ENCODE results near the gene USP40. TPM values are rescaled to one million over a fixed set of nuclear protein-coding genes. Genes with fewer than 3 reads are reported as not detected.

Gene USP40
- total and polyA plus RNA-seq, 4 experiments from 2014 or later: 4.4 to 21.6 (median 11.7) TPM

- Histone ChIP-seq H3K27ac (ENCODE audit: low read depth, low read length) (no peak overlapping the region), H3K4me1 (ENCODE audit: insufficient read depth, low read length) (no peaks in the 10 kb centered on the region), H3K27me3 (ENCODE audit: insufficient read depth, low read length) (no peaks in the 10 kb centered on the region), H3K4me3 (ENCODE audit: low read length in 2 of 2) (no peak overlapping the region), H3K36me3 (ENCODE audit: insufficient read depth, low read length) (no peaks in the 10 kb centered on the region), H3K9me3 (ENCODE audit: control insufficient read depth in 1 of 2, low read length in 2 of 2) (no peaks in the 10 kb centered on the region)
- CTCF ChIA-PET (ENCODE audit: partially characterized antibody): no interaction called here
- intact Hi-C loops (cut with micrococcal nuclease): no loop called here
- DNase-seq: no peak
- no peak overlapping the region for H3K4me3 Mint-ChIP-seq
- H3K36me3 Mint-ChIP-seq: peaks cover 44 to 54% of the 10 kb centered on the region in 2 donors
- peaks cover 0 to 3% (median 0%) of the 10 kb centered on the region in 4 donors for H3K4me1 Mint-ChIP-seq
- H3K27me3 Mint-ChIP-seq: no peaks in the 10 kb centered on the region
- POLR2A ChIA-PET (ENCODE audit: partially characterized antibody): no interaction called here
- H3K27ac Mint-ChIP-seq: no peak overlapping the region
- H3K9me3 Mint-ChIP-seq: peaks cover 0 to 1% (median 0%) of the 10 kb centered on the region in 8 donors
Observed at GRCh38 chr2:233495503-233496496, 70.8 kb downstream of the USP40 start.

DNA sequence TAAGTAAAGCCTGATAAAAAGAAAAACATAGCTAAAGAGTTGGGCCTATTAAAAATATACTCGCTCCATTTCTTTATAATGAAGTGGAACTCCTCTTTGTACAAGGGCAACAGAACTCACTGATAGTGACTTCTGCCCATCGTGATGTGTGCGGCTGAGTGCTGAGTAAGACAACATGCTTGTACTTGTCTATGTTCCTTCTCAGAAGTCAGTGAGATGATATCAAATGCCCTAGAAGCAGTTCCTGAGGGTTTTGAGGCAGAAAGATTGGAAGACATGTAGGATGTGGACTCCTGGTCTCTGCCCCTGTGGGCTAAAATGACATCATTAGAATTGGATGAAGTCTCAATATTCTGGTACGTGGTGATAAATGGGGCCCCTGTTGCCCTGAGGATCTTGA, 73.8 kb downstream of the USP40 start:
- Mint-ChIP-seq H3K9me3 (peaks cover 0 to 1% (median 0%) of the 10 kb centered on the region in 8 donors), H3K4me3 (no peak overlapping the region), H3K27me3 (no peaks in the 10 kb centered on the region), H3K4me1 (peaks cover 0 to 3% (median 0%) of the 10 kb centered on the region in 4 donors), H3K27ac (no peak overlapping the region), H3K36me3 (peaks cover 37 to 57% of the 10 kb centered on the region in 2 donors)
- H3K27me3 ChIP-seq (ENCODE audit: insufficient read depth, low read length): no peaks in the 10 kb centered on the region
- ChIA-PET CTCF (ENCODE audit: partially characterized antibody) (no interaction called here), POLR2A (ENCODE audit: partially characterized antibody) (no interaction called here)
- no peaks in the 10 kb centered on the region for H3K36me3 ChIP-seq (ENCODE audit: insufficient read depth, low read length)
- no peaks in the 10 kb centered on the region for H3K4me1 ChIP-seq (ENCODE audit: insufficient read depth, low read length)
- no peak for DNase-seq
- no peak overlapping the region for H3K4me3 ChIP-seq (ENCODE audit: low read length in 2 of 2)
- intact Hi-C loops (cut with micrococcal nuclease): no loop called here
- no peak overlapping the region for H3K27ac ChIP-seq (ENCODE audit: low read depth, low read length)
- no peaks in the 10 kb centered on the region for H3K9me3 ChIP-seq (ENCODE audit: control insufficient read depth in 1 of 2, low read length in 2 of 2)

- Histone ChIP-seq H3K4me1 (ENCODE audit: insufficient read depth, low read length) (no peaks in the 10 kb centered on the region), H3K27ac (ENCODE audit: low read depth, low read length) (no peak overlapping the region), H3K36me3 (ENCODE audit: insufficient read depth, low read length) (no peaks in the 10 kb centered on the region), H3K4me3 (ENCODE audit: low read length in 2 of 2) (no peak overlapping the region), H3K9me3 (ENCODE audit: control insufficient read depth in 1 of 2, low read length in 2 of 2) (no peaks in the 10 kb centered on the region), H3K27me3 (ENCODE audit: insufficient read depth, low read length) (no peaks in the 10 kb centered on the region)
- H3K36me3 Mint-ChIP-seq: peaks cover 33 to 54% of the 10 kb centered on the region in 2 donors
- no peak for DNase-seq
- intact Hi-C loops (cut with micrococcal nuclease): no loop called here
- H3K27me3 Mint-ChIP-seq: no peaks in the 10 kb centered on the region
- POLR2A ChIA-PET (ENCODE audit: partially characterized antibody): no interaction called here
- H3K4me3 Mint-ChIP-seq: no peak overlapping the region
- H3K27ac Mint-ChIP-seq: no peak overlapping the region
- peaks cover 0 to under 1% (median 0%) of the 10 kb centered on the region in 4 donors for H3K4me1 Mint-ChIP-seq
- CTCF ChIA-PET (ENCODE audit: partially characterized antibody): no interaction called here
- H3K9me3 Mint-ChIP-seq: peaks cover 0 to under 1% (median 0%) of the 10 kb centered on the region in 8 donors
Observed at GRCh38 chr2:233492078-233492477, 74.5 kb downstream of the USP40 start.

- Histone ChIP-seq H3K27ac (ENCODE audit: low read depth, low read length) (no peak overlapping the region), H3K4me3 (ENCODE audit: low read length in 2 of 2) (no peak overlapping the region), H3K27me3 (ENCODE audit: insufficient read depth, low read length) (no peaks in the 10 kb centered on the region), H3K4me1 (ENCODE audit: insufficient read depth, low read length) (no peaks in the 10 kb centered on the region), H3K9me3 (ENCODE audit: control insufficient read depth in 1 of 2, low read length in 2 of 2) (no peaks in the 10 kb centered on the region), H3K36me3 (ENCODE audit: insufficient read depth, low read length) (no peaks in the 10 kb centered on the region)
- Mint-ChIP-seq H3K4me3 (no peak overlapping the region), H3K27me3 (no peaks in the 10 kb centered on the region), H3K4me1 (no peaks in the 10 kb centered on the region), H3K9me3 (no peaks in the 10 kb centered on the region), H3K36me3 (peaks cover 27 to 57% of the 10 kb centered on the region in 2 donors), H3K27ac (peak overlapping the region in 1 of 7 donors; percentile 65)
- intact Hi-C loops (cut with micrococcal nuclease): no loop called here
- no peak for DNase-seq
- ChIA-PET CTCF (ENCODE audit: partially characterized antibody) (no interaction called here), POLR2A (ENCODE audit: partially characterized antibody) (no interaction called here)
Observed at GRCh38 chr2:233491326-233491725, 75.3 kb downstream of the USP40 start.

DNA sequence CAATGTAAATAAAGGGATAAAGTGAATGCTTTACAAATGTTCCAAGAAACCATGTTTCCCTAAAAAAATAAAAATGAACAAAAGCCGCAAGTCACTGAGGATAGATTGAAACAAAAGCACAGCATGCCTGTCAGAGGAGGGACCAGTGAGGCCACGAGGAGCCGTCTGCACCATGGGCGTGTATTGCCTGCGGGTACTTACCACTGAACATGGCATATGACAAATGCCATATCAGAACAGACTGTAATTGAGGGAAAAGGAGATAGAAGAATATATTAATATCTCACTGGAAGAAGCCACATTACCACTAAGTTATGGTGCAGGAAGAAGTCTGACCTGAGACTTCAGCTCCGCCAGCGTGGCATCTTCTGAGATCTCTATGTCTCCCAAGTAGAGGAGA, 75.8 kb downstream of the USP40 start:
- intact Hi-C loops (cut with micrococcal nuclease): no loop called here
- Histone ChIP-seq H3K27me3 (ENCODE audit: insufficient read depth, low read length) (no peaks in the 10 kb centered on the region), H3K4me1 (ENCODE audit: insufficient read depth, low read length) (no peaks in the 10 kb centered on the region), H3K4me3 (ENCODE audit: low read length in 2 of 2) (no peak overlapping the region), H3K9me3 (ENCODE audit: control insufficient read depth in 1 of 2, low read length in 2 of 2) (no peaks in the 10 kb centered on the region), H3K36me3 (ENCODE audit: insufficient read depth, low read length) (no peaks in the 10 kb centered on the region), H3K27ac (ENCODE audit: low read depth, low read length) (no peak overlapping the region)
- ChIA-PET CTCF (ENCODE audit: partially characterized antibody) (no interaction called here), POLR2A (ENCODE audit: partially characterized antibody) (no interaction called here)
- H3K27me3 Mint-ChIP-seq: no peaks in the 10 kb centered on the region
- DNase-seq: no peak
- H3K36me3 Mint-ChIP-seq: peaks cover 26 to 59% of the 10 kb centered on the region in 2 donors
- no peak overlapping the region for H3K27ac Mint-ChIP-seq
- H3K4me3 Mint-ChIP-seq: no peak overlapping the region
- H3K4me1 Mint-ChIP-seq: no peaks in the 10 kb centered on the region
- no peaks in the 10 kb centered on the region for H3K9me3 Mint-ChIP-seq

DNA sequence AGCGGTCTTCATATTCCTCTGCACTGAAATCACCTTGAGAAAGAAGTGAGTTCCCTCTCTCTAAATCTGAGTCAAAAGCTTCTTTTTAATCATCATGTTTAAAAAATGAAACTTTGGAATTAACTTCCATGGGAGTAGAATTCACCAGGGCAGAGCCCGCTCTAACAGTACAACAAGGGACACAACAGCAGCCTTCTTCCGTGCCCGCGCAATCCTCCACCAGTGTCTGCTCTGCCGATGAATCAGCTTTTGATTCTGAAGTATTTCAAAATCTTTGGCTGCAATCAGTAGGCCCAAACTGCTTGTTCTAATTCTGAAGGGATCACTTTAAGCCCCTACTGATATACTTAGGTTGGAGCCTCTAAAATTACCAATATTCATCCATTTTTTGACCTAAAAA, 76.9 kb downstream of the USP40 start:
- no peaks in the 10 kb centered on the region for H3K4me1 ChIP-seq (ENCODE audit: insufficient read depth, low read length)
- Mint-ChIP-seq H3K27me3 (no peaks in the 10 kb centered on the region), H3K4me3 (no peak overlapping the region), H3K9me3 (no peaks in the 10 kb centered on the region), H3K4me1 (no peaks in the 10 kb centered on the region), H3K27ac (no peak overlapping the region), H3K36me3 (peaks cover 30 to 67% of the 10 kb centered on the region in 2 donors)
- intact Hi-C loops (cut with micrococcal nuclease): no loop called here
- H3K36me3 ChIP-seq (ENCODE audit: insufficient read depth, low read length): no peaks in the 10 kb centered on the region
- no peak for DNase-seq
- no peaks in the 10 kb centered on the region for H3K9me3 ChIP-seq (ENCODE audit: control insufficient read depth in 1 of 2, low read length in 2 of 2)
- no peak overlapping the region for H3K4me3 ChIP-seq (ENCODE audit: low read length in 2 of 2)
- H3K27ac ChIP-seq (ENCODE audit: low read depth, low read length): no peak overlapping the region
- H3K27me3 ChIP-seq (ENCODE audit: insufficient read depth, low read length): no peaks in the 10 kb centered on the region
- CTCF ChIA-PET (ENCODE audit: partially characterized antibody): no interaction called here
- POLR2A ChIA-PET (ENCODE audit: partially characterized antibody): interaction anchor here (0.5 kb wide), 1 partner anchor 1583 kb away, joined by 3 read pairs; no protein-coding TSS in a partner anchor

DNA sequence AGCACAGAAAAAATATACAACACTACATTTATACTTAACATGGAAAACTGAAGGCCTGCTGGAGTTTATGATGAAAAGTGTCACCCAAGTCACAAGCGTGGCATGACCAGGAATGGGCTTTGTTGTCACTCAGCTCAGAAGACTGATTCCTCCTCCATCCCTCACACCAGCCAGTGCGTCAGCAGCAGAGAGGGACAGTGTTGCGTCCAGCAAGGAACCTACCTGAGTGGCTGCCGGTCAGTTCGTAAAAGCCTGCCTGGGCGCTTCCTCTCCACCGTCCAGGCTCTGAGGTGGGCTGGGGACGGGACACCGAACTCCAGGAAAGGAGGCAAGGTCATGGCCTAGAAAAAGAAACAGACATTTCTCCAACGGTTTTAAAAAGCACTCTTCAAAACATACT, 77.4 kb downstream of the USP40 start:
- Histone ChIP-seq H3K36me3 (ENCODE audit: insufficient read depth, low read length) (no peaks in the 10 kb centered on the region), H3K4me1 (ENCODE audit: insufficient read depth, low read length) (no peaks in the 10 kb centered on the region), H3K27ac (ENCODE audit: low read depth, low read length) (no peak overlapping the region), H3K9me3 (ENCODE audit: control insufficient read depth in 1 of 2, low read length in 2 of 2) (no peaks in the 10 kb centered on the region), H3K27me3 (ENCODE audit: insufficient read depth, low read length) (no peaks in the 10 kb centered on the region), H3K4me3 (ENCODE audit: low read length in 2 of 2) (no peak overlapping the region)
- ChIA-PET POLR2A (ENCODE audit: partially characterized antibody) (interaction anchor here (0.5 kb wide), 1 partner anchor 1584 kb away, joined by 3 read pairs; no protein-coding TSS in a partner anchor), CTCF (ENCODE audit: partially characterized antibody) (no interaction called here)
- H3K36me3 Mint-ChIP-seq: peaks cover 30 to 70% of the 10 kb centered on the region in 2 donors
- no peak for DNase-seq
- H3K4me3 Mint-ChIP-seq: no peak overlapping the region
- no peaks in the 10 kb centered on the region for H3K27me3 Mint-ChIP-seq
- H3K9me3 Mint-ChIP-seq: no peaks in the 10 kb centered on the region
- no peaks in the 10 kb centered on the region for H3K4me1 Mint-ChIP-seq
- intact Hi-C loops (cut with micrococcal nuclease): no loop called here
- H3K27ac Mint-ChIP-seq: no peak overlapping the region
